Measurements from ENCODE around the gene WASHC3.
"Not testable (repeated sequence)": the region's sequence is repeated elsewhere in the genome, so short reads cannot be mapped to it uniquely, and the experiment has no call there.

The WASHC3 gene

GRCh38 chr12:102061560-102062418 lies at the start of gene WASHC3:
WASHC3 (minus strand) TSS chr12:102061991; CDS start chr12:102061962, 29 bp downstream.
- DNase-seq = peak; percentile 95

- no peak for DNase-seq
Measured at GRCh38 chr12:102110782-102111181, 49.0 kb upstream of the WASHC3 start.

GRCh38 chr12:102107970-102108369 lies 46.2 kb upstream of the WASHC3 start:
- DNase-seq = no peak

GRCh38 chr12:102106905-102107304 lies 45.1 kb upstream of the WASHC3 start:
- DNase-seq = no peak

- DNase-seq = no peak
Measured at GRCh38 chr12:102096855-102097254, 35.1 kb upstream of the WASHC3 start.

- no peak for DNase-seq
Measured at GRCh38 chr12:102095677-102096263, 34.0 kb upstream of the WASHC3 start.

GRCh38 chr12:102093319-102093718 lies 31.5 kb upstream of the WASHC3 start:
- DNase-seq = no peak

GRCh38 chr12:102089228-102089835 lies 27.5 kb upstream of the WASHC3 start:
- not testable (repeated sequence) for DNase-seq

- no peak for DNase-seq
Measured at GRCh38 chr12:102080842-102081241, 19.1 kb upstream of the WASHC3 start.

- not testable (repeated sequence) for DNase-seq
Measured at GRCh38 chr12:102072092-102072491, 10.3 kb upstream of the WASHC3 start.

GRCh38 chr12:102069707-102070106 lies 7.9 kb upstream of the WASHC3 start:
- no peak for DNase-seq

- no peak for DNase-seq
Measured at GRCh38 chr12:102067574-102068258, 5.9 kb upstream of the WASHC3 start.

- DNase-seq = no peak
Measured at GRCh38 chr12:102064476-102064875, 2.7 kb upstream of the WASHC3 start.

- DNase-seq = no peak
Measured at GRCh38 chr12:102063069-102063468, 1.3 kb upstream of the WASHC3 start.

GRCh38 chr12:102062419-102062806 lies 622 bp upstream of the WASHC3 start:
- no peak for DNase-seq

GRCh38 chr12:102061096-102061559 lies 663 bp downstream of the WASHC3 start:
- DNase-seq = no peak

- DNase-seq = no peak
Measured at GRCh38 chr12:102059343-102059742, 2.4 kb downstream of the WASHC3 start.

GRCh38 chr12:102054345-102054744 lies 7.4 kb downstream of the WASHC3 start:
- no peak for DNase-seq

GRCh38 chr12:102053062-102053349 lies 8.8 kb downstream of the WASHC3 start:
- no peak for DNase-seq

GRCh38 chr12:102052192-102053061 lies 9.4 kb downstream of the WASHC3 start:
- no peak for DNase-seq

GRCh38 chr12:102051431-102051965 lies 10.3 kb downstream of the WASHC3 start:
- no peak for DNase-seq

All from activated CD4-positive, alpha-beta T cell treated with anti-CD3 and anti-CD28 coated beads, Interleukin-2, amount 50 U/mL, for 1 hour (primary cell).